IMR-90 (cell line): ENCODE results near the gene CD209. TPM values are rescaled to one million over a fixed set of nuclear protein-coding genes. Genes with fewer than 3 reads are reported as not detected.

Experiments
- ATAC-seq: fragments of 200-7000 bp; cut with Tn5 transposase; 2 replicates; pipeline ENCODE4 v1.9.1; 2020; ENCODE audit warnings: low read depth, mild to moderate bottlenecking, moderate library complexity
- Bru-seq: library from RNA; stranded (reverse); fragments of 400-500 nt; gene quantifications from one replicate; lab custom pipeline; 2021; lab: Mats Ljungman, UMichigan
- BruChase-seq, 2 experiments: library from RNA; stranded (reverse); fragments of 400-500 nt; gene quantifications; one replicate each; lab custom pipeline; 2021; lab: Mats Ljungman, UMichigan
- BruUV-seq: library from RNA; stranded (reverse); fragments of 400-500 nt; replicated peaks from 2 replicates; lab custom pipeline; 2021; lab: Mats Ljungman, UMichigan
- CTCF ChIA-PET: fragments of 300-600 bp; formaldehyde crosslinking; extraction: SDS; loops from one replicate; lab custom pipeline; 2021; ENCODE audit warnings: antibody characterized with exemption; lab: Yijun Ruan, JAX
- POLR2A ChIA-PET: fragments of 300-600 bp; sonication (Branson Sonifier 250); formaldehyde crosslinking; loops from one replicate; lab custom pipeline; 2022; ENCODE audit warnings: antibody characterized with exemption; ENCODE audit not compliant: unreplicated experiment; lab: Charles Lee
- DNase-seq: peaks from one replicate; pipeline ENCODE4 v3.0.0; 2013
- H2AFZ ChIP-seq: replicated peaks from 2 replicates; pipeline ENCODE3; 2013; ENCODE audit warnings: low read length, mild to moderate bottlenecking; ENCODE audit not compliant: poor library complexity
- H2AK5ac ChIP-seq: 2 replicates; pipeline ENCODE4 v1.6.1; 2013; ENCODE audit warnings: low read depth, low read length, inconsistent platforms
- H2AK9ac ChIP-seq: replicated peaks from 2 replicates; pipeline ENCODE3; 2013; ENCODE audit warnings: mild to moderate bottlenecking, low read depth, low read length, moderate library complexity; ENCODE audit not compliant: poor library complexity
- H2BK120ac ChIP-seq: 2 replicates; pipeline ENCODE4 v1.6.1; 2013; ENCODE audit warnings: low read depth, low read length, inconsistent platforms
- H2BK15ac ChIP-seq: 3 replicates; pipeline ENCODE4 v1.6.1; 2013; ENCODE audit warnings: low read depth, low read length, inconsistent platforms
- H2BK20ac ChIP-seq: 2 replicates; pipeline ENCODE4 v1.6.1; 2013; ENCODE audit warnings: low read depth, mild to moderate bottlenecking, inconsistent platforms, low read length, moderate library complexity
- H2BK5ac ChIP-seq: 2 replicates; pipeline ENCODE4 v1.6.1; 2013; ENCODE audit warnings: mild to moderate bottlenecking, low read depth, low read length, inconsistent platforms; ENCODE audit not compliant: poor library complexity, severe bottlenecking
- H3K14ac ChIP-seq: replicated peaks from 2 replicates; pipeline ENCODE4 v1.6.1; 2013; ENCODE audit warnings: low read depth, low read length, inconsistent platforms
- H3K18ac ChIP-seq: 2 replicates; pipeline ENCODE4 v1.6.1; 2013; ENCODE audit warnings: low read depth, low read length, control low read depth
- H3K23ac ChIP-seq: 2 replicates; pipeline ENCODE4 v1.6.1; 2013; ENCODE audit warnings: low read depth, low read length, inconsistent platforms
- H3K27ac ChIP-seq: 2 replicates; pipeline ENCODE4 v1.5.1; 2013; ENCODE audit warnings: mild to moderate bottlenecking, control low read depth, low read length; ENCODE audit not compliant: insufficient read depth
- H3K27me3 ChIP-seq: 2 replicates; pipeline ENCODE4 v1.6.1; 2013; ENCODE audit warnings: low read length; ENCODE audit not compliant: control insufficient read depth, insufficient read depth
- H3K36me3 ChIP-seq: 2 replicates; pipeline ENCODE4 v1.6.1; 2013; ENCODE audit warnings: low read length, mixed read lengths; ENCODE audit not compliant: control insufficient read depth, insufficient read depth
- H3K4ac ChIP-seq: 2 replicates; pipeline ENCODE4 v1.6.1; 2013; ENCODE audit warnings: low read depth, low read length, inconsistent platforms
- H3K4me1 ChIP-seq: 2 replicates; pipeline ENCODE4 v1.6.1; 2013; ENCODE audit warnings: low read length, mixed read lengths; ENCODE audit not compliant: control insufficient read depth, insufficient read depth
- H3K4me2 ChIP-seq: 2 replicates; pipeline ENCODE4 v1.6.1; 2013; ENCODE audit warnings: low read depth, mild to moderate bottlenecking, control low read depth, low read length, moderate library complexity
- H3K4me3 ChIP-seq: 2 replicates; pipeline ENCODE4 v1.5.1; 2013; ENCODE audit warnings: low read depth, mild to moderate bottlenecking, control low read depth, low read length, moderate library complexity; ENCODE audit not compliant: insufficient read depth
- H3K56ac ChIP-seq: 2 replicates; pipeline ENCODE4 v1.6.1; 2013; ENCODE audit warnings: low read length, inconsistent platforms; ENCODE audit not compliant: insufficient read depth; ENCODE audit errors: extremely low read depth
- H3K79me1 ChIP-seq, 2 experiments: 2 replicates each; pipeline ENCODE4 v1.6.1; 2013; ENCODE audit warnings: low read length in 2 of 2, inconsistent platforms in 1 of 2, low read depth in 1 of 2
- H3K9ac ChIP-seq: 2 replicates; pipeline ENCODE4 v1.6.1; 2013; ENCODE audit warnings: low read depth, low read length, control low read depth
- H3K9me1 ChIP-seq: 2 replicates; pipeline ENCODE4 v1.6.1; 2013; ENCODE audit warnings: low read length, inconsistent platforms; ENCODE audit not compliant: insufficient read depth
- H3K9me3 ChIP-seq: 2 replicates; pipeline ENCODE4 v1.6.1; 2013; ENCODE audit warnings: low read length; ENCODE audit not compliant: control insufficient read depth, insufficient read depth
- H4K20me1 ChIP-seq: 2 replicates; pipeline ENCODE4 v1.6.1; 2013; ENCODE audit warnings: low read length, inconsistent platforms; ENCODE audit not compliant: insufficient read depth
- H4K5ac ChIP-seq: 2 replicates; pipeline ENCODE4 v1.6.1; 2013; ENCODE audit warnings: mild to moderate bottlenecking, low read depth, low read length, control low read depth
- H4K8ac ChIP-seq, 2 experiments: 2 replicates each; pipeline ENCODE4 v1.6.1; 2013; ENCODE audit warnings: low read depth in 2 of 2, low read length in 2 of 2, control low read depth in 1 of 2, inconsistent platforms in 1 of 2
- H4K91ac ChIP-seq: 2 replicates; pipeline ENCODE4 v1.6.1; 2013; ENCODE audit warnings: low read depth, low read length, inconsistent platforms; ENCODE audit not compliant: insufficient read depth
- MAZ ChIP-seq: IDR thresholded peaks from 2 replicates; pipeline ENCODE4 v1.6.1; 2012; ENCODE audit warnings: low read depth, mild to moderate bottlenecking, low read length, improper control_type of control experiment, moderate library complexity, borderline replicate concordance
- RCOR1 ChIP-seq: IDR thresholded peaks from 2 replicates; pipeline ENCODE4 v1.6.1; 2012; ENCODE audit warnings: mild to moderate bottlenecking, low read length, improper control_type of control experiment; ENCODE audit not compliant: insufficient replicate concordance
- WGBS, 2 experiments: methylation state at CpG; one replicate each; pipeline versions ENCODE4 v1.1.5 to v1.1.7; 2013; ENCODE audit warnings: missing lambda C conversion rate in 2 of 2; ENCODE audit not compliant: insufficient read length in 1 of 2; ENCODE audit errors: extremely low coverage in 2 of 2; 5-methylcytosine and 5-hydroxymethylcytosine counted together
- dilution Hi-C: fragments of 300-500 bp; cut with HindIII; formaldehyde crosslinking; loops from one replicate; pipeline ENCODE4 v1.14.3; 2018; ENCODE audit warnings: low sequenced_read_pairs; ENCODE audit not compliant: unreplicated experiment
- in situ Hi-C: fragments of 300-500 bp; cut with MboI; formaldehyde crosslinking; loops from 3 replicates; pipeline ENCODE4 v1.14.3; 2019; ENCODE audit warnings: low sequenced_read_pairs, inconsistent platforms, mixed read lengths
- intact Hi-C: fragments of 100-400 bp; cut with micrococcal nuclease; formaldehyde crosslinking; loops from 2 replicates; pipeline ENCODE4 v1.10.0; 2022
- long read RNA-seq: library from polyadenylated mRNA; unstranded; transcript quantifications from one replicate; pipeline ENCODE4 v2.0.0, GENCODE V29; 2021; ENCODE audit not compliant: unreplicated experiment
- polyA plus RNA-seq, 3 experiments: library from polyadenylated mRNA; depleted of rRNA; stranded (reverse); fragments of >200 nt; gene quantifications; 2 replicates each; pipeline ENCODE4 v1.2.3, GENCODE V29; 2012; ENCODE audit warnings: low replicate concordance in 1 of 3
- total RNA-seq: library from RNA; depleted of rRNA; stranded (reverse); fragments of >200 nt; gene quantifications from 2 replicates; pipeline ENCODE4 v1.2.3, GENCODE V29; 2012; rRNA removed

CD209 gene
- total RNA-seq (not detected in 2 replicates), polyA plus RNA-seq (2012; rRNA removed) (not detected in 2 replicates), Bru-seq, nascent RNA (not detected), BruChase-seq, experiment 1, labeled RNA remaining after a 6-hour chase (not detected), BruChase-seq, experiment 2, labeled RNA remaining after a 2-hour chase (not detected)
- not detected in 2 replicates for polyA plus RNA-seq (2012; cell fraction: cytosol; rRNA removed)
- not detected in 2 replicates for polyA plus RNA-seq (2012; cell fraction: nucleus; rRNA removed; ENCODE audit: low replicate concordance)
- long read RNA-seq, result 0 reads

GRCh38 chr19:7746903-7747884, at the start of gene CD209:
Gene CD209, minus strand, starts transcription at chr19:7747534. Its CDS starts 23 bp downstream, at chr19:7747511.
- WGBS, 2 experiments, result 50% methylated on average over 1 of the region's 7 CpGs; no CpG with 5 or more reads in 1 of the 2 experiments
- no TSS peak for BruUV-seq
- Histone ChIP-seq H3K4ac (no peak within 1 kb of the TSS), H4K91ac (no peak within 1 kb of the TSS), H4K20me1 (no peaks in the 10 kb centered on the region), H2AK9ac (no peak within 1 kb of the TSS), H2AK5ac (no peak within 1 kb of the TSS), H2AFZ (no peak within 1 kb of the TSS), H3K27ac (no peak within 1 kb of the TSS), H3K9me1 (peaks cover 3% of the 10 kb centered on the region; the same call in 1 of the 2 replicates), H3K79me1 (no peaks in the 10 kb centered on the region), H2BK20ac (no peak within 1 kb of the TSS), H3K4me2 (no peak within 1 kb of the TSS), H2BK15ac (no peak within 1 kb of the TSS), H2BK5ac (no peak within 1 kb of the TSS), H4K5ac (no peak within 1 kb of the TSS), H3K4me3 (no peak within 1 kb of the TSS), H2BK120ac (no peak within 1 kb of the TSS), H3K14ac (no peak within 1 kb of the TSS), H4K8ac (no peak within 1 kb of the TSS), H3K23ac (no peak within 1 kb of the TSS), H3K27me3 (peaks cover 9% of the 10 kb centered on the region), H3K9me3 (no peaks in the 10 kb centered on the region), H3K56ac (no peak within 1 kb of the TSS), H3K36me3 (no peaks in the 10 kb centered on the region), H3K9ac (no peak within 1 kb of the TSS), H3K4me1 (no peaks in the 10 kb centered on the region), H3K18ac (no peak within 1 kb of the TSS)
- dilution Hi-C loops (no loop called here), in situ Hi-C loops (no loop called here), intact Hi-C loops (no loop called here)
- DNase-seq, result no peak
- ATAC-seq, result no peak
- ChIA-PET POLR2A (no interaction called here), CTCF (no interaction called here)
- TF ChIP-seq RCOR1, result no peak
- no peak for TF ChIP-seq MAZ
